OCI-LY3 (cell line): ENCODE data around the gene ERH.

ENCODE experiments used
- EZH2phosphoT487 ChIP-seq: fragments of 200-600 bp; shearing (Covaris generic); IDR thresholded peaks from 2 replicates; pipeline ENCODE4 v1.6.1; 2018; ENCODE audit warnings: antibody characterized with exemption, mixed run types, low read depth
- TF ChIP-seq, protein P1 (sequence below): fragments of 200-600, 300-600 bp; sonication (generic); IDR thresholded peaks from 2 replicates; pipeline ENCODE4 v1.5.1; 2014; ENCODE audit warnings: antibody characterized with exemption, low read length, low read depth

DNA sequence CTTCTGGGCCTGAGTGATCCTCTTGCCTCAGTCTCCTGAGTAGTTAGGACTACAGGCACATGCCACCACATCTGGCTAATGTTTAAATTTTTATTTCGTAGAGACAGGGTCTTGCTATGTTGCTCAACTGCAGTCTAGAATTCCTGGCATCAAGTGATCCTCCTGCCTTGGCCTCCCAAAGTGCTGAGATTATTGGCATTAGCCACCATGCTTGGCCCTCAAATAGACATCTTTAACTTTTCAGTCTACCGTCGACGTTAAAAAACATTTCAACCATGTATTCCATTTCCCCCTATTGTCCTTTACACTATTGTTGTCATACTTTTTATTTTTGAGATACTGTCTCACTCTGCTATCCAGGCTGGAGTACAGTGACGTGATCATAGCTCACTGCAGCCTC is 22.4 kb downstream of the ERH start:
- TF ChIP-seq, protein P1, sequence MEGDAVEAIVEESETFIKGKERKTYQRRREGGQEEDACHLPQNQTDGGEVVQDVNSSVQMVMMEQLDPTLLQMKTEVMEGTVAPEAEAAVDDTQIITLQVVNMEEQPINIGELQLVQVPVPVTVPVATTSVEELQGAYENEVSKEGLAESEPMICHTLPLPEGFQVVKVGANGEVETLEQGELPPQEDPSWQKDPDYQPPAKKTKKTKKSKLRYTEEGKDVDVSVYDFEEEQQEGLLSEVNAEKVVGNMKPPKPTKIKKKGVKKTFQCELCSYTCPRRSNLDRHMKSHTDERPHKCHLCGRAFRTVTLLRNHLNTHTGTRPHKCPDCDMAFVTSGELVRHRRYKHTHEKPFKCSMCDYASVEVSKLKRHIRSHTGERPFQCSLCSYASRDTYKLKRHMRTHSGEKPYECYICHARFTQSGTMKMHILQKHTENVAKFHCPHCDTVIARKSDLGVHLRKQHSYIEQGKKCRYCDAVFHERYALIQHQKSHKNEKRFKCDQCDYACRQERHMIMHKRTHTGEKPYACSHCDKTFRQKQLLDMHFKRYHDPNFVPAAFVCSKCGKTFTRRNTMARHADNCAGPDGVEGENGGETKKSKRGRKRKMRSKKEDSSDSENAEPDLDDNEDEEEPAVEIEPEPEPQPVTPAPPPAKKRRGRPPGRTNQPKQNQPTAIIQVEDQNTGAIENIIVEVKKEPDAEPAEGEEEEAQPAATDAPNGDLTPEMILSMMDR, result no peak
- no peak for TF ChIP-seq EZH2phosphoT487
